Activated CD4-positive, alpha-beta T cell treated with anti-CD3 and anti-CD28 coated beads, Interleukin-10, Interleukin-2, amounts not matched to agents 100 ng/mL and 50 ng/mL, durations not matched to agents 16 hours and 8 hours (primary cell): ENCODE data around the gene LRFN4.

Source experiments
- DNase-seq: peaks from one replicate; pipeline ENCODE4 v3.0.0-alpha.2; 2020

Gene LRFN4

DNA sequence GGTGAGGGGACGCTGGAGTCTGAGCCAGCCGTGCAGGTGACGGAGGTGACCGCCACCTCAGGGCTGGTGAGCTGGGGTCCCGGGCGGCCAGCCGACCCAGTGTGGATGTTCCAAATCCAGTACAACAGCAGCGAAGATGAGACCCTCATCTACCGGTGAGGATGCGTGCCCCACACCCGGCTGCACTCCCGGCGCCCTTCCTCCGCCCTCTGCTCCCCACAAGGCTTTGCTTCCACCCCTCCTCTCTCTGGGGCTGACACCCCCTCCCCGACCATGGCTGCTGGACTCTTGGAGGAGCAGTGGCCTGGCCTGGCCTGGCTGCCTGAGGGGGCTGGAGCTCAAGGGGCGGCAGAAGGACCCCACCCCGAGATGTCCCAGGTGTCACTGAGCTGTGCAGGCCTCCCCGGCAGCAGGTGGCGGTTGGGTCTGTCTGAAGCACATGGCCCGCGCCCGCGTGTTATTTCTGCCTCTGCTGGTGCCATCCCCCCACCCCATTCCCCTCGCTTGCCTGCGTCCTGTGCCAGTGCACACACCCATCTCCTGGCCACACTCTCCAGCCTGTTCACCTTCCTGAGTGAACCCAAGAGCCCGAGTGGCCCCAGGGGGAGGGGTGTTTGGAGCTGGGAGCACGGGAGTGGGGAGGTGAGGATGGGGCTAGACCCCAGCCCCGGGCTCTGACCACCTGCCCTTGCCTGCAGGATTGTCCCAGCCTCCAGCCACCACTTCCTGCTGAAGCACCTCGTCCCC, 2.2 kb downstream of the LRFN4 start:
- no peak for DNase-seq

DNA sequence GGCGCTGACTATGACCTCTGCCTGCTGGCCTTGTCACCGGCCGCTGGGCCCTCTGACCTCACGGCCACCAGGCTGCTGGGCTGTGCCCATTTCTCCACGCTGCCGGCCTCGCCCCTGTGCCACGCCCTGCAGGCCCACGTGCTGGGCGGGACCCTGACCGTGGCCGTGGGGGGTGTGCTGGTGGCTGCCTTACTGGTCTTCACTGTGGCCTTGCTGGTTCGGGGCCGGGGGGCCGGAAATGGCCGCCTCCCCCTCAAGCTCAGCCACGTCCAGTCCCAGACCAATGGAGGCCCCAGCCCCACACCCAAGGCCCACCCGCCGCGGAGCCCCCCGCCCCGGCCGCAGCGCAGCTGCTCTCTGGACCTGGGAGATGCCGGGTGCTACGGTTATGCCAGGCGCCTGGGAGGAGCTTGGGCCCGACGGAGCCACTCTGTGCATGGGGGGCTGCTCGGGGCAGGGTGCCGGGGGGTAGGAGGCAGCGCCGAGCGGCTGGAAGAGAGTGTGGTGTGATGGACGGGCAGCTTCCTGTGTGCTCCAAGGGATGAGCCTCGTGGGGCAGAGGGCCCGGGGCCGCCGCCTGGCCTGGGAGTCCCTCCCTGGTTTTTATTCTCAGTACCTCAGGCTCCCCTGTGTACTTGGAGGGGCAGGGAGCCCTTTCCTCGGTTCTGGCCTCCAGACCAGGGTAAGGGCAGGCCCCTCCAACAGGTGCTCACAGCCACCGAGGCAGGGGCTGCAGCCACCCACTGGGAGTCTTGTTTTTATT, 3.0 kb downstream of the LRFN4 start:
- DNase-seq, result no peak

- no peak for DNase-seq
Measured at GRCh38 chr11:66860449-66860831, 3.6 kb downstream of the LRFN4 start.

DNA sequence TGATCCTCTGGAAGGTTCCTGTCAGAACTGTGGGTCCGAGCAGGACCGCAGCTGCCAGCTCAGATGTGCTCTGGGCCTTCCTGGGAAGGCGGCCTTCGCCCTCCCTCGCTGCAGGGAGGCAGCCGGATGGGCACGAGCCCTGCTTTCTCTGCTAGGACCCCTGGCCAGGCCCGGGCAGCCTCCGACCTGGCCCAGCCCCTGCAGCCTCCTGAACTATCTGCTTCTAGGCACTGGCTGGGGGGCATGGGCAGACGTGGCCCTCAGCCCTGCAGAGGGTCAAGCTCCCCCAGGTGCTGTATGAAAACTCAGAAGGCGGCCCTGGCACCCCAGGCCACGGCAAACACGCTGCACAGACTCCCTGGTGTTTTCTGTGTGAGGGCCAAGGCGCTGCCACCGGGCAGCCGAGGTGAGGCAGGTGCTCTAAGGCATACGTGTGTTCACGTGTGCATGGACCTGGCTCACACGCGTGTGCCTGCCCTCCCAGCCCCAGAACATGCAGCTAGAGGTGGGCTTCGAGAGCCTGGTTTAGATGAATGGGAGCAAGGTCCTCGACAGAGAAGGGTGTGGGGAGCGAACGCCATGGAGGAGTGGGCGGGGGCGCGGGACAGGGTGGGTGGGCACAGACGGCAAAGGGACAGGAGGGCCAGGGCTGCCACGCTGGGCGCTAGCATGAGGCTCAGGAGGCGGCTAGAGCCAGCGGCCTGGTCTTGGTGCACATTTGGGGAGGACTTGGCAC, 4.3 kb downstream of the LRFN4 start:
- DNase-seq, result no peak

GRCh38 chr11:66861774-66862558, 5.1 kb downstream of the LRFN4 start:
- DNase-seq, result no peak

DNA sequence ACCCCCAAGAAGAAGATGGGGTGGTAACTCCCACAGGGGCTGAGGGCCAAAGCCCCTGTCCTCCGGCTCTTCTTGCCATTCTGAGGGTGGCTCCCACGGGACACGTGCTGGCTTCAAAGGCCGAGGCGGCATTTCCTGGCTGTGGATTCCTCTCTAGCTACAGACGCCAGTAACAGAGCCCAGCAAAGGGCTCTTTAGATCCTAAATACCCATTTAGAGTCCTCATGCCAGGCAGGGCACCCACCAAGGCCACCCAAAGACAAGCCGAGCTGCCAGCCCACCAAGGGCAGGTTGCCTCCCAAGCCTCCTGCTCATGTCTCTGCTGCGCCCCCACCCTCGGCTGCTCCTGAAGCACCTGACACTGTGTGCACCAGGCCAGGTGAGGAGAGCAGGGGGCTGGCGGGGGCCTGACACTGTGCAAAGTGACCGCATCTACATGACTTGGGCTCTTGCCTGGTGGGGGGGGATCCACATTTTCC, 5.7 kb downstream of the LRFN4 start:
- DNase-seq, result no peak

DNA sequence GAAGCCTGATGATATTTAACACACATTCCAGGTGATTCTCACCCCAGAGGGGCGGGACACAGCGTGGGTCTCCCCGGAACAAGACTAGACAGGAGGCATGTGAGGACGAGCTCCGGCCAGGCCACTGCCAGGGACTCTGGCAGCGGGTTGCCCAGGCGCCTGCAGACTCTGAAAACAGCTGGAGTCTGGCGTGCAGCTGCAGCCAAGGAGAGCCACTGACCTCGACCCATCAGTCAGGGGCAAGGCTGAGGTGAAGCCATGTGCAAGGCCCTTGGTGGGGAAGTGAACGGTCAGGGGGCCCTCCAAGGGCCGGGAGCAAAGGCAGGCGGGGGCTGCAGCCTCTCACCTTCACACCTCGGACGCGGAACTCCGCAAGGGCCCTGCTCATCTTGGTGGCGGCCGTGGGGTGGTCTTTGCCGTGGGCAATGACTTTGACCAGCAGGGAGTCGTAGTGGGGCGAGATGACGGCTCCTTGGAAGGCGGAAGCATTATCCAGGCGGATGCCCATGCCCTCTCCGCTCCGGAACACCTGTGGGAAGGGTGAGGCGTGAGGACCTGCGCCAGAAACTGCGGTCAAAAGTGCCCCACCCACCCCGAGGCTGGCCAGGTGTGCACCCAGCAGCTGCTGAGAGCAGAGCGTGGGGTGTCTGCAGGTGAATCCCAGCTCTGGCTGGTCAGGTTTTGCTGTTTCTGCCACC, 6.7 kb downstream of the LRFN4 start:
- no peak for DNase-seq

- DNase-seq, result no peak
Measured at GRCh38 chr11:66864172-66864901, 7.5 kb downstream of the LRFN4 start.

- no peak for DNase-seq
Measured at GRCh38 chr11:66864924-66865697, 8.2 kb downstream of the LRFN4 start.

DNA sequence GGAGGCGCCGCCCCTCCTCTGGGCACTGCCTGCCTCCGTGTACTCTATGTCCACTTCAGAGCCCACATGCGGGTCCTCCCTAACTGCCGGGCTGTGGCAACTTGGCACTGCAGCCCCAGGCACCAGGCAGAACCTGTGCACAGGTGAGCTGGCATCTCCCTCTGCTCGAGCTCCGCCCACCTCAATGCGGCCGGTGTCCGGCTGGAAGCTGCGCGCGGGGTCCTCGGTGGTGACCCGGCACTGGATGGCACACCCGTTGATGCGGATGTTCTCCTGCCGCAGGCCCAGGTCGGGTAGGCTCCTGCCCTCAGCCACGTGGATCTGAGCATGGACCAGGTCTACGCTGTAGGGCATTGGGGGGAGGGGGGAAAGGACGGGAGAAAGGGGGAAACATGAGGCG, 9.1 kb downstream of the LRFN4 start:
- DNase-seq, result no peak

GRCh38 chr11:66866511-66866986, 9.7 kb downstream of the LRFN4 start:
- DNase-seq, result no peak

DNA sequence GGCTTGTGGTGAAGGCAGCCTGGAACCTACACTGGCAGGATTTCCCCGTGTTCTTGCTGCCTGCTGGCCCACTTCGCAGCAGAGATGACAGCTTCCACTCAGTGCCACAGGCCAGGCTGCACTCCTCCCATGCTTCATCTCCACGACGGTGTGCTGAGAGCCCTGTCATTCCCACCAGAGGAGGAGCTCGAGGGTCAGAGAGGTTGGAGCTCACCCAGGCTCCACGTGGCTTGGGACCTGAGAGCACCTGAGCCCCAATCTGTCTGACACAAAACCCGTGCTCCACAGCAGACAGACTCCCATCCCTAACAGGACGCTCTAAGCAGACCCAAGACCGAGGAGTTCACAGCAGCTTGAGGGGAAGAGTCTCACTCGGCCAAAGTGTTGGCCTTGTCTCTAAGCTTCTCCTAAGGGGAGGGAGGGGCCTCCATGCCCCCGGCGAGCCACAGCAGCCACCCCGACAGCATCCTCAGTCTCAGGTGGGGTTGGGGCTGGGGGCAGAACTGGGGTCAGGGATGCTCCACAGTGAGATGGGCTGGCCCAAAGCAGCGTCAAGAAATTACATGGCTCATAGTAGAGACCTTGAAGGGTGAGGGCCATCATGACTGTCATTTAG, 10.7 kb downstream of the LRFN4 start:
- DNase-seq, result no peak

DNA sequence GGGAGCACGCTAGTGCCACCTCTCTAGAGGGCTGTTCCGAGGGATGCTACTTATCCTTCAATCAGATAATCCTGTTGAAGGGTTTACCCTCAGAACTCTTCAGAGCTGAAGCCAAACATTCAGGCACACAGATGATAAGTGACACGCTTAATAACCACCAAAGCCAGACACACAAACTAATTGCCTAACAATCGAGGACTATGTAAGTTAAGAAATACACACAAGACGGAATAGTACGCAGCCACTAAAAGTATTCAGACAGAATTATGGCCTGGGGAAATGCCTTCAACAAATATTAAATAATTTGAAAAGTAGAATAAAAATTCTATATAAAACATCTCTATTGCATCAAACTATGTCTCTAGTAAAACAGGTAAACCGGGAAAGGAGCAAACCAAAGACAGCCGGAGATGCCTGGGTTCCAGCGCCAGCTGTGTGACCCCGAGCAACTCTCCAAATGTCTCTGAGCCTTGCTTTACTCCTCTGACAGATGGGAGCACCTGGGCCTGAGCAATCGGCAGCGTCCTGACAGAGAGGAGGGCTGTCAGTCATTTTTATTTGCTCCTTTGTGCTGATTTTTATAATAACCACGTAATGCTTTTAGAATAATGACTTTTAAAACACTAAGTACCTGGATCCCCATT, 11.3 kb downstream of the LRFN4 start:
- no peak for DNase-seq

DNA sequence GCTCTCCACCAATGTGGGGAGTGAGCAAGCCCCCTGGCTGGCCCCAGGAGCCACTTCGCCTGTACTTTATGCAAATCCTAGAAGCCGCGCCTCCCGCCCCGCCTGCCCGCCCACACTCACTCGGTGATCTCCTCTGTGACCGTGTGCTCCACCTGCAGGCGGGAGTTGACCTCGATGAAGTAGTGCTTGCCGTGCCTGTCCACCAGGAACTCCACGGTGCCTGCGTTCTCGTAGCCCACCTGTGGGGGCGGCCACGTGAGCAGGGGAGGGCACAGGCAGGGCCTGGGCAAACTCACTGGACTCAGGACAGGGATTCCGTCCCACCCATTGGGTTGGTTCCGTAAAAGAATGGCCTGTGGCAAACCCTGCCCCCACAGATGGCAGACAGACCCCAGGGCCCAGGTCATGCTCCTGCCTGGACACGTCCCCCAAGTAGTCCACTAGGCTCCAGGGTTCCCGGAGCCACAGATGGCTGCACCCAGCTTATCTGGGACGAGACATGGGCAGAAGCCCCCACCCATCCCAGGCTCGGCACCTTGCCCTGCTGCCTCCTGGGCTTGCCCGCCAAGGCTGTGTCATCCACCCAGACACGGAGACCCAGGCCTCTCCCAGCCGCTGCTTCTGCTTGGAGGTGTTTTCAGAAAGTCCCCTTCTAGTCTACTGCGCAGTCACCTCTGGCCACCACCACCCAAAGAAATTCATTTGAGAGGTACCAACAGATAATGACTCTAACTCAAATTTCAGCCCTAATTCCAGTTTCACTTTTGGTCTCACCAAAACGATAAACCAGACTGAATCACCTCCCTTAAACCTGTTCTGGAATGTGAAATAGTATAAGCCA, 12.1 kb downstream of the LRFN4 start:
- peak; percentile 83 for DNase-seq

DNA sequence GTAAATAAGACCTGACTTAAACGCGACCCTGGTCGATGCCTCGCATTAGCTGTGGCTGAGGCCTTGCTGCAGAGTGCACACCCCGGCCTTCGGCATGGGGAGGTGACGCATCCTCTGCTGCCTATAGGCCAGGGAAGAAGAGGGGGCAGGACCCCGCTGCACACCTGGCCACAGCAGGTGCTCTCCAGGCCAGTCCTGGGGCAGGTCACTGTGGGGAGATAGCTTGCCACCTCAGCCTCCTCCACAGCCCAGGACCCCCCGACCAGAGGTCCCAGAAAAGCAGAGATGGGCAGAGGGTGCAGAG, 12.7 kb downstream of the LRFN4 start:
- DNase-seq, result no peak

GRCh38 chr11:66870131-66870530, 13.3 kb downstream of the LRFN4 start:
- DNase-seq, result no peak

DNA sequence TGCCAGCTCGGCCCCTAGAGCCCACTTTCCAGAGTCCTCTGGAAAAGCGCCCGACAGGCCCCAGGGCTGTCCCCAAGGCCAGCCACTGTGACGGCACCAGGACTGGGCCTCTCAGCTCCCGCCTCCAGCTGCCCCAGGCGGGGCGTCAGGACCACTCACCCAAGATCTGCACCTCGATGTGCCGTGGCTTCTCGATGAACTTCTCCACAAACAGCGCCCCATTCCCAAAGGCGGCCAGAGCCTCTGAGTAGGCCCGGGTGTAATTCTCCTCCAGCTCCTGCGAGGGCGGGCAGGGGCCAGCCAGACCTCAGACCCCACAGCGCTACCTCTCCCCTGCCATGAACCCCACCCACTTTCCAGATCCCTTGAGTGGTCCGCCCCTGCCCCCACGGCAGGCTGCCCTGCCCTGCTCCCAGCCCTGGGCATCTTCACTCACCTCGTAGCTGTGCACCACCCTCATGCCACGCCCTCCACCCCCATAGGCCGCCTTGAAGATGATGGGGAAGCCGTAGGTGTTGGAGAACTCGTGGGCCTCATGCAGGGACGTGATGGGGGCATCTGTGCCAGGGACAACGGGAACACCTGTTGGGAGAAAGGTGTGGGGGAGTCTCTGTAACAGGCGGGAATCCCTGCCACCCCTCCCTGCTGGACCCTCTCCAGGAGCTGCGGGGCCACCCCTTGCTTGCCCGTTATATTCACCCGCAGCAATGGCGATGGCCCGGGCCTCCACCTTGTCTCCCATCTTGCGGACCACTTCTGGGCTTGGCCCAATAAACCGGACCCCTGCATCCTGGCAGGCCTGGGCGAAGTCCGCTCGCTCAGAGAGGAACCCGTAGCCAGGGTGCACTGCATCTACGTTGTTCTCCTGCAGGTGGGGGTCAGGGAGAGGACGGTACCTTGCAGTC, 14.0 kb downstream of the LRFN4 start:
- no peak for DNase-seq

DNA sequence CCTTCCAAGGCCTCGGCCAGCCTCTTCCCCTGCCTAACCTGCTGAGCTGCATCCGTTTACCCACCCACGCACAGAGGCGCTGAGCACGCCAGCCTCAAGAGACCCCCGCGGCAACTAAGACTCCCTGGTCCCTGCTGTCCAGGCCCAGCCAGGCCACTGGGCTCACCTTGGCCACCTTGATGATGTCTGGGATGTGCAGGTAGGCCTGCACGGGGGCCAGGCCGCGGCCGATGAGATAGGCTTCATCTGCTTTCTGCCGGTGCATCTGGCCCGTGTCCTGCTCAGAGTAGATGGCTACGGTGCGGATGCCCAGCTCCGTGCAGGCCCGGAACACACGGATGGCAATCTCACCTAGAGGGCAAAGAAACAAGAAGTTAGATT, 14.6 kb downstream of the LRFN4 start:
- DNase-seq, result no peak
